22Rv1 (cell line): ENCODE results near the gene ELAPOR1.

Experiments used
- CTCF ChIP-seq: fragments of 450-650 bp; IDR thresholded peaks from 2 replicates; pipeline ENCODE4 v1.5.1; 2017; ENCODE audit warnings: mild to moderate bottlenecking
- ZFX ChIP-seq: fragments of 450-650 bp; IDR thresholded peaks from 2 replicates; pipeline ENCODE4 v1.6.1; 2017; ENCODE audit warnings: antibody characterized with exemption, borderline replicate concordance

- TF ChIP-seq CTCF = no peak
- no peak for TF ChIP-seq ZFX
Measured at GRCh38 chr1:109094871-109095270, 19.0 kb upstream of the ELAPOR1 start.
